OCI-LY1 (cell line): ENCODE data around the gene KIF14.

Experiments used
- H2AFZ ChIP-seq: fragments of 200-600 bp; sonication (generic), shearing (Covaris generic); 2 replicates; pipeline ENCODE4 v1.6.0; 2014; ENCODE audit warnings: antibody characterized with exemption, mild to moderate bottlenecking, low read length
- H3F3A ChIP-seq: fragments of 200-600 bp; sonication (generic), shearing (Covaris generic); 2 replicates; pipeline ENCODE4 v1.6.0; 2014; ENCODE audit warnings: mild to moderate bottlenecking, antibody characterized with exemption, low read length, moderate library complexity; ENCODE audit not compliant: insufficient read depth
- H3K27ac ChIP-seq: fragments of 200-600 bp; sonication (generic); 2 replicates; pipeline ENCODE4 v1.5.1; 2014; ENCODE audit warnings: low read length, mixed run types, mild to moderate bottlenecking, low read depth; ENCODE audit not compliant: poor library complexity, severe bottlenecking
- H3K27me3 ChIP-seq: fragments of 200-600 bp; sonication (generic); 2 replicates; pipeline ENCODE4 v1.6.0; 2014; ENCODE audit warnings: antibody characterized with exemption, mild to moderate bottlenecking, low read length, moderate library complexity; ENCODE audit not compliant: insufficient read depth
- H3K36me3 ChIP-seq: fragments of 200-600 bp; sonication (generic); 2 replicates; pipeline ENCODE4 v1.6.1; 2014; ENCODE audit warnings: mild to moderate bottlenecking, antibody characterized with exemption, low read length, moderate library complexity, mixed read lengths; ENCODE audit not compliant: insufficient read depth
- H3K4me1 ChIP-seq: fragments of 200-600 bp; sonication (generic); 2 replicates; pipeline ENCODE4 v1.5.1; 2014; ENCODE audit warnings: mild to moderate bottlenecking, low read length, moderate library complexity; ENCODE audit not compliant: insufficient read depth, severe bottlenecking
- H3K4me2 ChIP-seq: fragments of 200-600 bp; sonication (generic), shearing (Covaris generic); 2 replicates; pipeline ENCODE4 v1.6.1; 2014; ENCODE audit warnings: low read length
- H3K4me3 ChIP-seq: fragments of 200-600 bp; sonication (generic); 2 replicates; pipeline ENCODE4 v1.5.1; 2014; ENCODE audit warnings: low read length, low read depth, mild to moderate bottlenecking, mixed read lengths; ENCODE audit not compliant: poor library complexity, severe bottlenecking
- H3K79me2 ChIP-seq: fragments of 200-600 bp; shearing (Covaris generic); 2 replicates; pipeline ENCODE4 v1.6.1; 2016; ENCODE audit warnings: mixed run types, low read length, mixed read lengths; ENCODE audit not compliant: insufficient read depth
- H3K9ac ChIP-seq: fragments of 200-600 bp; sonication (generic), shearing (Covaris generic); 2 replicates; pipeline ENCODE4 v1.6.1; 2014; ENCODE audit warnings: mild to moderate bottlenecking, low read length, mixed read lengths
- H3K9me2 ChIP-seq: fragments of 200-600 bp; sonication (generic), shearing (Covaris generic); 2 replicates; pipeline ENCODE4 v1.6.1; 2014; ENCODE audit warnings: low read depth, mild to moderate bottlenecking, low read length, mixed read lengths
- H3K9me3 ChIP-seq: fragments of 200-600 bp; shearing (Covaris generic); 2 replicates; pipeline ENCODE4 v1.6.1; 2014; ENCODE audit warnings: low read length, mixed read lengths
- H4K20me1 ChIP-seq: fragments of 200-600 bp; sonication (generic), shearing (Covaris generic); 2 replicates; pipeline ENCODE4 v1.6.0; 2016; ENCODE audit warnings: mild to moderate bottlenecking, low read length; ENCODE audit not compliant: insufficient read depth
- EZH2 ChIP-seq: fragments of 200-600 bp; sonication (generic), shearing (Covaris generic); IDR thresholded peaks from 2 replicates; pipeline ENCODE4 v1.8.0; 2017; ENCODE audit warnings: borderline replicate concordance, mixed run types, mild to moderate bottlenecking, antibody characterized with exemption, low read length, moderate library complexity, mixed read lengths
- TF ChIP-seq, protein P1 (sequence below): fragments of 200-600 bp; sonication (generic), shearing (Covaris generic); IDR thresholded peaks from 2 replicates; pipeline ENCODE4 v1.5.1; 2017; ENCODE audit warnings: mild to moderate bottlenecking, antibody characterized with exemption, low read length, moderate library complexity, mixed read lengths

The KIF14 gene

DNA sequence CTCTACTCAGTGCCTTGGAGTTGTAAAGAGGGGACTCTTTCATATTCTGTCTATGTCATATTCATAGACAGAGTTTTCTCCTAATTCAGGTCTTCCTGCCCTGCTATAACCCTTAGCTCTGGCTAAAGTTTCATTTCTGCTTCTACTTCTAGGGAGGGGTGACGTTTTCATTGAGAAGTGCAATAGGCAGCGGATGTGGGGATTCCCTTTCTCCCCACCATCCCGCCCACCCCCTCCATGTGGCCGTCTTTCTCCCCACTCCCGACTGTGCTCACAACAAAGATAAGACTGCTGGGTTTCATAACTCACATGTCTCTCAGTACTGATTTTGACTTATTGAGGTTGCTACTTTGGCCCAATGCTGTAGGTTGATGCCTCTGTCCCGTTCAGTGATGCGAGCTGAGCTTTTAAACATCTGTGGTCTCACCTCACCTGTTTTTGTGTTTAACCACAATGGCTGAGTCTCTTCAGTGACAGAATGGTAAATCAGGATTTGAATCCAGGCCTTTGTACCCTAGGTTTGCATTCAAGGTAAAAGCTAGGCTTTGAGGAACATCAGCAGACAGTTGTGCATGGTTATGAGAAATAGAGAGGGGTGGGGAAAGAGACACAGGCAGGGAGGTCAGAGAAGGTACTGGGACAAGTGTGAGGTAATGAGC lies 7.8 kb upstream of the KIF14 start:
- no peaks in the 10 kb centered on the region for H3K9me3 ChIP-seq
- peaks cover 5% of the 10 kb centered on the region for H3K4me1 ChIP-seq
- H3K36me3 ChIP-seq, result no peaks in the 10 kb centered on the region
- no peaks in the 10 kb centered on the region for H3F3A ChIP-seq
- no peaks in the 10 kb centered on the region for H4K20me1 ChIP-seq
- H3K27ac ChIP-seq, result no peak overlapping the region
- H3K79me2 ChIP-seq, result no peaks in the 10 kb centered on the region
- TF ChIP-seq, protein P1, sequence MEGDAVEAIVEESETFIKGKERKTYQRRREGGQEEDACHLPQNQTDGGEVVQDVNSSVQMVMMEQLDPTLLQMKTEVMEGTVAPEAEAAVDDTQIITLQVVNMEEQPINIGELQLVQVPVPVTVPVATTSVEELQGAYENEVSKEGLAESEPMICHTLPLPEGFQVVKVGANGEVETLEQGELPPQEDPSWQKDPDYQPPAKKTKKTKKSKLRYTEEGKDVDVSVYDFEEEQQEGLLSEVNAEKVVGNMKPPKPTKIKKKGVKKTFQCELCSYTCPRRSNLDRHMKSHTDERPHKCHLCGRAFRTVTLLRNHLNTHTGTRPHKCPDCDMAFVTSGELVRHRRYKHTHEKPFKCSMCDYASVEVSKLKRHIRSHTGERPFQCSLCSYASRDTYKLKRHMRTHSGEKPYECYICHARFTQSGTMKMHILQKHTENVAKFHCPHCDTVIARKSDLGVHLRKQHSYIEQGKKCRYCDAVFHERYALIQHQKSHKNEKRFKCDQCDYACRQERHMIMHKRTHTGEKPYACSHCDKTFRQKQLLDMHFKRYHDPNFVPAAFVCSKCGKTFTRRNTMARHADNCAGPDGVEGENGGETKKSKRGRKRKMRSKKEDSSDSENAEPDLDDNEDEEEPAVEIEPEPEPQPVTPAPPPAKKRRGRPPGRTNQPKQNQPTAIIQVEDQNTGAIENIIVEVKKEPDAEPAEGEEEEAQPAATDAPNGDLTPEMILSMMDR, result no peak
- no peak for TF ChIP-seq EZH2
- H3K4me3 ChIP-seq, result no peak overlapping the region
- H2AFZ ChIP-seq, result no peak overlapping the region
- H3K9ac ChIP-seq, result no peak overlapping the region
- H3K9me2 ChIP-seq, result no peaks in the 10 kb centered on the region
- H3K27me3 ChIP-seq, result no peaks in the 10 kb centered on the region
- H3K4me2 ChIP-seq, result peak overlapping the region; percentile 16; the same call in 1 of the 2 replicates

DNA sequence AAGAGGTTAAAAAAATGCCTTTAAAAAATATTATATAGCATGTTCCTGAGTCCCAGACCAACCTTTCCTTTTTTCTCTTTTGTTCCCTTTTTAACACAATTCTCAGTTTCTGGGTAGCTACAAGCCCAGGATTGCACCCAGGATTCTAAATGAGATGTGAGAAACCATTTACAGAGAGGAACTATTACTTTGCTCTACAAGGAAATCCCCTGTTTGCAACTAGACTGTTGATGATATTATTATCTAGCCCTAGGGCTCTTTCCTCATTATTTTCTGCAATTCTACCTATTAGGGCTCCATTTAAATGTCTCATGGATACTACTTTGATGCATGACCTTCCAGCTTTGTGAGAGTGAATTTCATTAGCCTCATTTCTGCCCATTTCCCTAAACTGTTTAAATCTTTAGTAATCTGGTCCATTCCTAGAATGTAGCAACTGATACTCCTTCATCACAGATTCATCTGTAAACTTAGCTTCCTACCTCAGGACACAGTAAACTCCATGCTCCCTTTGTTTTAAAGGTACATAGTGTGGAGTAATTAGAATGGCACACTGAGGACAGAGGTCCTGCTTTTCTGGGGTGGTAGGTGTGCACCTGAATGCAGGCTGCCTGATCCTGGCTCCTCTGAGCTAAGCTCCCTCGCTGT lies 7.1 kb upstream of the KIF14 start:
- Histone ChIP-seq H4K20me1 (no peaks in the 10 kb centered on the region), H3K36me3 (no peaks in the 10 kb centered on the region), H3K9me2 (no peaks in the 10 kb centered on the region), H3F3A (no peaks in the 10 kb centered on the region), H3K9me3 (no peaks in the 10 kb centered on the region), H3K4me1 (peaks cover 5% of the 10 kb centered on the region), H2AFZ (no peak overlapping the region), H3K79me2 (no peaks in the 10 kb centered on the region), H3K27ac (no peak overlapping the region), H3K9ac (no peak overlapping the region), H3K4me3 (no peak overlapping the region), H3K4me2 (no peak overlapping the region), H3K27me3 (no peaks in the 10 kb centered on the region)
- TF ChIP-seq, protein P1, result no peak
- TF ChIP-seq EZH2, result no peak

DNA sequence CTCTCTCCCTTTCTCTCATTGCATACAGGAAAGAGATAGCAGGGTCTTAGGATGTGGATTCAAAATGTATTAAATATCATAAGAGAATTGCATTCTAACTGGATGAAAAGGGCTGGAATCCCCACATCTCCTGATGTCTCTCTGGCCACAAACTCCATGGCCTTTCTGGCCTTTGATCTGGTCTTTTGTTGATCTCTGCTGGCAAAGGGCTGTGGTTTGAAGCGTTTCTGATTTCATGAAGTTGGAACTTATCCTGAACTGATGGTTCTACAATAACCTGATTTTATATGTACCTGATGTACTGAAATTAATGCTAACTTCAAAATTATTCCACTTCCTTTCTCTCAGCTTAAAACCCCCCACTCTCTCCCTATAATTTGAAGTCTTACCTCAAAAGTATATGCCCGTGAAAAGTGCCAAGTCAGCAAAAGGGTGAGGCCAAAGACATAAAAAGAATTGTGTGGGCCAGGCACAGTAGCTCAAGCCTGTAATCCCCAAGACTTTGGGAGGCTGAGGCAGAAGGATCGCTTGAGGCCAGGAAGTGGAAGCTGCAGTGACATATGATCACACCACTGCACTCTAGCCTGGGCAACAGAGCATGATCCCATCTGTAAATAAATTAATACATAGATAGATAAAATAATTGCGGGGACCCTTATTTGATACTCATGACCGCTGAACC lies 6.4 kb upstream of the KIF14 start:
- Histone ChIP-seq H3K9me3 (no peaks in the 10 kb centered on the region), H3K9ac (no peak overlapping the region), H3K4me2 (no peak overlapping the region), H3K36me3 (no peaks in the 10 kb centered on the region), H3K4me3 (no peak overlapping the region), H3K9me2 (no peaks in the 10 kb centered on the region), H3K27me3 (no peaks in the 10 kb centered on the region), H3K79me2 (no peaks in the 10 kb centered on the region), H2AFZ (no peak overlapping the region), H3K27ac (no peak overlapping the region), H4K20me1 (no peaks in the 10 kb centered on the region), H3K4me1 (peaks cover 6% of the 10 kb centered on the region), H3F3A (no peaks in the 10 kb centered on the region)
- TF ChIP-seq, protein P1, result no peak
- TF ChIP-seq EZH2, result no peak
